HG02981 (cell line): ENCODE measurements around the gene TST.
A peak's percentile ranks its signal among the peaks of the same experiment; 100 is the strongest.

Source experiments
- ATAC-seq: cut with Tn5 transposase; IDR thresholded peaks from one replicate; pipeline ENCODE4 v1.9.1; 2021; ENCODE audit warnings: mild to moderate bottlenecking, moderate library complexity; ENCODE audit not compliant: unreplicated experiment

Gene TST

DNA sequence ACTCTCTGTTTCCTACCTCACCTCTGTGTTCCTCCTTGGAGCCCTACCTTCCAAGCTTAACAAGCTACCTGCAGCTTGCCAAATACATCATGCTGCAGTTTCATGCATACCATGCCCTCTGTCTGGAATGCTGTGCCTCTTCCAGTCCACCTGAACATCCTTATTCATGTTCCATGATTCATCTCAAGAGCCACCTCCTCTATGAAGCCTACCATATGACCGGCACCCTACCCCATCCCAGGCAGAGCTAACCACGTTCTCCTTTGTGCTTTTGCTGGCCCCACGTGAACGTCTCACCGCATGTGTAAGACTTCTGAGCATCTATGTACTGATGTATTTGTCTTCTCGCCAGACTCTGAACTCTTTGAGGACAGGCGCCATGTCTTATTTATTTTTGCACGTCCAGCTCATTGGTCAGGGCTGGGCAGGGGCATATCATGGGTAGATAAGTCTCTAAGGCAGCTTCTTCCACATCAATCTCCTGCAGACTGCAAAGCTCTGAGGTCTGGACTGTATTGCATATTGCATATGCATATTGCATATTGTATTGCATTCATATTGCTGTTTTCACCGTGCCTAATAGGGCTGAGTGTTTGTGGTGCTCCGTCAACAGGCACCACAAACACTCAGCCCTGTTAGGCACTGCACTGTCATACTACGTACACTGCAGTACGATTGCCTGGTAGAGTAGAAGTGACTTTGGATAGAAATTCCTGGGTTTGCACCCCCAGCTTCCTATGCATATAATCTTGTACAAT, 31.0 kb downstream of the TST start:
- ATAC-seq, result no peak

GRCh38 chr22:36986242-36986821, 32.9 kb downstream of the TST start:
- no peak for ATAC-seq

DNA sequence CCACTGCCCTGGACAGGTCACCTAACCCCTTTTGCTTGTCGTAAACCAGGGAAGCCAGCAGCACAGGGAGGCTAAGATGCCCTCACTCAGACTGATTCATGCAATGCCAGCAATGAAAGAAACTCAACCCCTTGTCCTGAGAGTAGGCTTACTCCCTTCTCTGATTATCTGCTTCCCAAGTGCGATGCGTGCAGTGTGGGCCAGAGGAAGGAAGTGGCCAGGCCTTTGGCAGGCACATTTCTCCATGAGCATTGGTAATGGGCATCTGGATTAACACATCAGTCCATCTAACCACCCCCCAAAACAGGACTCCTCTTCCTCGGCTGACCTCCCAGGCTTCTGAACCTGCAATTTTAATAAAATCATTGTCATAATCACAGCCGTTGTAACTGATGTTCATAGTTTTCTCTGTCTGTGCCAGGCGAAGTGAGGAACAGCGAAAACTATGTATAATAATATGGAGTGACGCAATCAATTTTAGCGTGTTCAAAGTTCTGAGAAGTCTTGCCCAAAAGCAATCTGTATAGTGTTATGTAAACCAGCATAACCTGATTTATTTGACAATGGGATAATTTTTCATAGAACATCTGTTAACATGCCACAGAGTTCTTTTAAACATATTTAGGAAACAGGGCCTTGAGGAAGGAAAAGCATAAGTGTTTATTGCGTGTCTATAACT, 33.9 kb downstream of the TST start:
- no peak for ATAC-seq

DNA sequence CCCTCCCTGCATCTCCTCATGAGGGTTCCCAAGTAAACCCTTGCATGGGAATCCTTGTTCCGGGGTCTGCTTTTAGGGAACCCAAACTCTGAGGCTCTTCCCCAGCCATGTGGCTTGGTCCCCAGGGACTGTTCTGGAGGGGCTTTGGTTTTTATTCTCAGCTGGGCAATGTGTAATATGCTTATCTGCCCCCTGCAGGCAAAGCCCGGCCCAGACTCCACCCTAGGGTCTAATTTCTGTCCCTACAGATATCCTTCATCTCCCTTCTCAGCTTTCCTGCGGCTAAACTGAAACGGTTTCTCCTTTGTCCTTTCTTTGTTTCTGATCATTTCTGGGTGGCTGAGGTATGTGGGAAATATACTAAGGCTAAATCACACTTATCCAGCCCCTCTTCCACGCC, 37.1 kb downstream of the TST start:
- no peak for ATAC-seq

GRCh38 chr22:36981247-36981775, 37.9 kb downstream of the TST start:
- no peak for ATAC-seq

- no peak for ATAC-seq
These were observed 40.0 kb downstream of the TST start for GRCh38 chr22:36979016-36979910.

- ATAC-seq, result peak; percentile 65
These were observed 41.1 kb downstream of the TST start for GRCh38 chr22:36977947-36978660.

DNA sequence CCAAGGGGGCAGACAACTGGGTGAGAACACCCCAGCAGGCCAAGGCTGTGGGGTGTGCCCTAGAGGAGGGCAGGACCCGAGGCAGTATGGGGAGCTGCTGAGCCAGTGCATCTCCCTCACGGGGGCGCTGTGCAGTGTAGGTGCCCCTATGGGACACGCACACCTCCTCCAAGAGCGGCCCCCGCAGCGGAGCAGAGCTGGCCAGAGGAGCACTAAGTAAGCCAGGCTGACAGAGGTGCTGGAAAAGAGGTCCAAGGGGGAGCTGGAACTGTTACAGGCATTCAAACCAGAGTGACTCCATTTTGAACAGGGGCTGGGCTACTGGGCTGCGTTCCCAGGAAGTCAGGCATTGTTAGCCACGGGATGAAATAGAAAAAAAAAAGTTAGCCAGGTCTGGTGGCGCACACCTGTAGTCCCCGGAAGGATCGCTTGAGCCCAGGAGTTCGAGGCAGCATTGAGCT, 41.8 kb downstream of the TST start:
- ATAC-seq, result no peak

DNA sequence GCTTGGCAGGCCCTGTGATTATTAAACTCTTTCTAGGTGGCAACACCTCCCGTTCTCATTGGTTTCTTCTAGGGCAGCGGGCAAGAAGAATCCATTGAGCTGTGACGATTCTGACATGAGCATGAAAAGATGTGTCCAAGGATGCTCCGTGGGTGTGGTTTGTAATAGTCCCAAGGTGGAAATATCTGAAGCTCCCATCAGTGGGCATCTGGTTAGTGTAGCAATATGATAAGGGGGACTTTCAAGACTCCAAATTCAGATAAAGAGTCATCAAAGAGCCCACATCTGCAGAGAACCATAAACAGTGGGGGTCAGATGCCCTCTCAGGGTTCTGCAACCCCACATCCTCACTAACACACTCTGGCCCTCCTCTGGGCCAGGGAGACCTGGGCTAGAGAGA, 42.6 kb downstream of the TST start:
- ATAC-seq, result no peak

DNA sequence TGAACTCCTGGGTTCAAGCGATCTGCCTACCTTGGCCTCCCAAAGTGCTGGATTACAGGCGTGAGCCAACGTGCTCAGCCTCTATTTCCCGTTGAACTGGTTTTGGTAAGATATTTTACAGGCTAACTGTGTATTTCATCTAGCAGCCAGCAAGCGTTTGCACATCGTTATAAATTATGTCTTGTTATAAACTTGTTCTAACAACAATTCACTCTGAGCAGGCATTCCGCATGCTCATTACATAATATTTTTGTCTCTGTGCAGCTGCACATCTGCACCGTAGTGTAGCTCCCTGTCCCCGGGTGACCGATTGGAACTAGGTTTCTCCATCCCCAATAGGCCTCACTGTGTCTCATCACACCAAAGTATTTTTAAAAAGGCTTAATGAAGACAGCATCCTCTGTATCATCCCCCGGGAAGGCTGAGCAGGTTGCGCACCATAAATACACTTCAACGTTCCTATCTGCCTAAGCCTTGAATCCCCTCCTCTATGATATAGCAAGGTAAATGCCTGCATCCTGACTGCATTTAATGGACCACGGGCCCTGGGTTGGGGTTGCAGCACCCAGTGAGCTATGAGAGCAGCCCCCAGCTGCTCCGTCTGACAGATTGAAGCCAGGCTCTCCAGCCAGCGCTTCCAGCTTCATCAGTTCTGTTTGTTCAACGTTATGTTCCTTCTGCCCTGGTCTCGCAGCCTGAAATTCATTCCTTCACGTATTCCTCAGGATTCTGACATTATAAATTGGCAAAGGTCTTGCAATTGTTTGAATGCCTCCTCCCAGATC, 47.7 kb downstream of the TST start:
- ATAC-seq, result no peak

- no peak for ATAC-seq
These were observed 50.8 kb downstream of the TST start for GRCh38 chr22:36968249-36968964.

DNA sequence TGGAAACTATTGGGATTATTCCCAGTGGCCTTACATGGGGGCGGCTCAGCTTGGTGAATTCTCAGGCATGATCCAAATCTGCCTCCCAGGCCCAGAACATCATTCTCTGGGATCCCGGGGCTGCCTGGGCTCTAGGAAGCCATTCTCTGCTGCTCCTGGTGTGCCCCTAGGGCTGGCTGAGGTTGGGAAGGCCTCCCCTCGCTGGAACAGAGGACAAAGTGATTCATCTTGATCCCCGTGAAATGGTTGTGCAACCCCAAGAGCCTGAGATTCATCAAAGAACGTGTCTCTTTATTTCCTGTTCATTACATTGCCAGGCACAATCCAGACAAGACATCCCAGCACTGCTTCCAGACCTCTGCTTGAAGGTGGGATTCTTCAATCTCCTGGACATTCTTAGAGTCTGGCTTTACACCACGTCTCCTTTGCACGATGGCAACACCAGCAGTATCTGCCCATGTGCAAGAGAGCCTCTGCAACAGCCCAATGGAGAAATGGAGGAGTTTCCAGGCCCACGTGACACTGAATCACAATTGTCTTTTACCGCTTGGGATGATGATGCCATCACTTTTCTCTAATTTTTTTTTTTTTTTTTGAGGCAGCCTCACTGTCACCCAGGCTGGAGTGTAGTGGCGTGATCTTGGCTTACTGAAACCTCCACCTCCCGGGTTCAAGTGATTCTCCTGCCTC, 52.3 kb downstream of the TST start:
- ATAC-seq, result no peak

GRCh38 chr22:36965696-36966095, 53.6 kb downstream of the TST start:
- no peak for ATAC-seq

DNA sequence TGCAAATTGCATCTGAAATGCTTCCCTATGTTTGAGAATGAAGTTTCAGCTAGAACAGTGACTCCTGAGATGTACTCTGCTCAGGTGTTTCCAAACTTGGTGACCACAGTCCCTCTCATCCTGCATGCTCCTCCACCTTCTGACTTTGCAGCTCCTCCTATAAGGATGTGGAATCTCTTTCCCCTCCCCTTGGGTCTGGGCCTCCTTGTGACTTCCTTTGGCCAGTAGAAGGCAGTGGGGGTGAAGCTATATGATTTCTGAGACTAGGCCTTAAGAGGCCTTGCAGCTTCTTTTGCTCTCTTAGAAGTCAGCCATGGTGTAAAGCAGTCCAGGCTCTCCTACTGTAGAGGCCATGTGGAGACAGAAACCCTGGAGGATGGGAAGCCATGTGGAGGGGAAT, 55.1 kb downstream of the TST start:
- ATAC-seq, result no peak

GRCh38 chr22:36963302-36963701, 55.9 kb downstream of the TST start:
- no peak for ATAC-seq

- no peak for ATAC-seq
These were observed 57.6 kb downstream of the TST start for GRCh38 chr22:36961626-36962025.
